Lung (tissue), 12 donors: ENCODE data around the gene GPR141. TPM values are rescaled to one million over a fixed set of nuclear protein-coding genes. Genes with fewer than 3 reads are reported as not detected.

ENCODE experiments used
- ATAC-seq: fragments of 200-7000 bp; cut with Tn5 transposase; one replicate; pipeline ENCODE4 v1.9.1; 2020; ENCODE audit warnings: moderate number of reproducible peaks; ENCODE audit not compliant: insufficient read depth, low FRiP score
- DNase-seq, 3 donors: peaks; one replicate each; pipeline ENCODE4 v3.0.0-alpha.2; 2013 to 2017
- H3K27ac ChIP-seq, 2 donors: one replicate each; pipeline ENCODE4 v1.5.1; 2013; ENCODE audit warnings: mild to moderate bottlenecking in 2 of 2, moderate library complexity in 2 of 2, control low read depth in 1 of 2, inconsistent platforms in 1 of 2, low read depth in 1 of 2, low read length in 1 of 2
- H3K27me3 ChIP-seq, 3 donors: one replicate each; pipeline ENCODE4 v1.5.1; 2013; ENCODE audit warnings: low read length in 2 of 3; ENCODE audit not compliant: control insufficient read depth in 3 of 3, insufficient read depth in 3 of 3
- H3K36me3 ChIP-seq, 4 donors: one replicate each; pipeline ENCODE4 v1.5.1; 2013; ENCODE audit warnings: low read length in 4 of 4, mild to moderate bottlenecking in 1 of 4, moderate library complexity in 1 of 4; ENCODE audit not compliant: control insufficient read depth in 4 of 4, insufficient read depth in 4 of 4
- H3K4me1 ChIP-seq, 5 donors: one replicate each; pipeline ENCODE4 v1.5.1; 2013; ENCODE audit warnings: low read length in 5 of 5, mild to moderate bottlenecking in 2 of 5, moderate library complexity in 1 of 5; ENCODE audit not compliant: control insufficient read depth in 5 of 5, insufficient read depth in 5 of 5
- H3K4me3 ChIP-seq: one replicate; pipeline ENCODE4 v1.5.1; 2013; ENCODE audit warnings: mild to moderate bottlenecking, control low read depth, moderate library complexity
- H3K9ac ChIP-seq, 2 donors: one replicate each; pipeline ENCODE4 v1.5.1; 2013; ENCODE audit warnings: low read length in 2 of 2, control low read depth in 1 of 2; ENCODE audit not compliant: insufficient read depth in 1 of 2
- H3K9me3 ChIP-seq, 4 donors: one replicate each; pipeline ENCODE4 v1.5.1; 2013; ENCODE audit warnings: low read length in 3 of 4, mild to moderate bottlenecking in 1 of 4, moderate library complexity in 1 of 4; ENCODE audit not compliant: control insufficient read depth in 4 of 4, insufficient read depth in 3 of 4
- CTCF ChIP-seq: IDR thresholded peaks from 2 replicates; pipeline ENCODE4 v1.5.1; 2012; ENCODE audit warnings: mild to moderate bottlenecking; ENCODE audit errors: control extremely low read depth, extremely low read depth
- WGBS, 2 donors: extraction: QIAGEN DNeasy Blood & Tissue Kit; methylation state at CpG; one replicate each; pipeline ENCODE4 v1.1.7; 2013; 5-methylcytosine and 5-hydroxymethylcytosine counted together
- polyA plus RNA-seq, 2 donors: library from polyadenylated mRNA; stranded (reverse); fragments of 200-250 nt; gene quantifications; one replicate each; pipeline ENCODE4 v1.2.1, GENCODE V29; 2013
- total RNA-seq, 2 donors: library from RNA; depleted of rRNA in 1 of 2; stranded (reverse); fragments of >200 nt in 1 of 2; gene quantifications; one replicate each; pipeline ENCODE4 v1.2.1, GENCODE V29; 2014 to 2021
- donor health status: control.
- donor health status: control.
- donor health status: Bipolar disorder and iron deficiency.
- donor health status: healthy.
- donor health status: DM: yes; HTN: yes; CAD: no.

Gene GPR141
- total and polyA plus RNA-seq, 4 donors, result 0.39 to 8.7 (median 4.7) TPM

- Histone ChIP-seq H3K27me3 (no peaks in the 10 kb centered on the region), H3K36me3 (no peaks in the 10 kb centered on the region), H3K9me3 (peaks cover 0 to 3% (median 1%) of the 10 kb centered on the region in 4 donors), H3K9ac (no peak overlapping the region), H3K4me1 (peaks cover 0 to 3% (median 0%) of the 10 kb centered on the region in 5 donors), H3K4me3 (no peak overlapping the region), H3K27ac (no peak overlapping the region)
- WGBS, 2 donors, result 70 to 71% methylated on average over 5 of the region's 5 CpGs
- DNase-seq (peak in 1 of 3 donors; percentile 16), ATAC-seq (no peak)
- TF ChIP-seq CTCF, result no peak
Measured at GRCh38 chr7:37759526-37759925, 76.0 kb downstream of the GPR141 start.

GRCh38 chr7:37765421-37765829 lies 81.9 kb downstream of the GPR141 start:
- DNase-seq (no peak), ATAC-seq (no peak)
- no peaks in the 10 kb centered on the region for H3K27me3 ChIP-seq
- WGBS, 2 donors, result 24 to 60% methylated on average over 4 of the region's 4 CpGs
- no peak for TF ChIP-seq CTCF
- no peak overlapping the region for H3K9ac ChIP-seq
- no peak overlapping the region for H3K4me3 ChIP-seq
- no peak overlapping the region for H3K27ac ChIP-seq
- peaks cover 0 to 4% (median 0%) of the 10 kb centered on the region in 5 donors for H3K4me1 ChIP-seq
- H3K9me3 ChIP-seq, result peaks cover 0 to 3% (median 1%) of the 10 kb centered on the region in 4 donors
- no peaks in the 10 kb centered on the region for H3K36me3 ChIP-seq

- Histone ChIP-seq H3K9ac (no peak overlapping the region), H3K4me1 (peaks cover 0 to 4% (median 0%) of the 10 kb centered on the region in 5 donors), H3K27me3 (no peaks in the 10 kb centered on the region), H3K4me3 (no peak overlapping the region), H3K27ac (peak overlapping the region in 1 of 2 donors; percentile 52), H3K9me3 (peaks cover 0 to 3% (median 1%) of the 10 kb centered on the region in 4 donors), H3K36me3 (no peaks in the 10 kb centered on the region)
- TF ChIP-seq CTCF, result no peak
- ATAC-seq, result no peak
- 50 to 66% methylated on average over 6 of the region's 6 CpGs for WGBS, 2 donors
- DNase-seq, result no peak
Measured at GRCh38 chr7:37765872-37766525, 82.4 kb downstream of the GPR141 start.
